Chondrocyte (in vitro differentiated cells): ENCODE data around the gene CTNNA1. TPM values are rescaled to one million over a fixed set of nuclear protein-coding genes. Genes with fewer than 3 reads are reported as not detected.
"Not testable (repeated sequence)": the region's sequence is repeated elsewhere in the genome, so short reads cannot be mapped to it uniquely, and the experiment has no call there.

Source experiments
- DNase-seq: peaks from one replicate; pipeline ENCODE4 v3.0.0; 2021; ENCODE audit warnings: mixed read lengths, low spot score
- H3K27ac Mint-ChIP-seq: one replicate; pipeline ENCODE4 v1.8.0; 2021; ENCODE audit warnings: mild to moderate bottlenecking, moderate library complexity, mixed read lengths; ENCODE audit not compliant: unreplicated experiment
- H3K27me3 Mint-ChIP-seq: 2 replicates; pipeline ENCODE4 v1.8.0; 2021; ENCODE audit warnings: low read depth, mixed read lengths
- H3K36me3 Mint-ChIP-seq: 2 replicates; pipeline ENCODE4 v1.8.0; 2021; ENCODE audit warnings: low read depth, mixed read lengths
- H3K4me1 Mint-ChIP-seq: 2 replicates; pipeline ENCODE4 v1.8.0; 2021; ENCODE audit warnings: low read depth, mild to moderate bottlenecking, mixed read lengths
- H3K4me3 Mint-ChIP-seq: one replicate; pipeline ENCODE4 v1.8.0; 2021; ENCODE audit warnings: mild to moderate bottlenecking, moderate library complexity, mixed read lengths; ENCODE audit not compliant: unreplicated experiment
- H3K9me3 Mint-ChIP-seq: 2 replicates; pipeline ENCODE4 v1.8.0; 2021; ENCODE audit warnings: low read depth, mixed read lengths
- CTCF ChIP-seq: fragments of 200-600 bp; sonication (generic); IDR thresholded peaks from 2 replicates; pipeline ENCODE4 v1.5.0; 2021; ENCODE audit warnings: antibody characterized with exemption, mild to moderate bottlenecking, moderate library complexity
- total RNA-seq: library from RNA; stranded (reverse); gene quantifications from 3 replicates; pipeline ENCODE4 v1.2.1, GENCODE V29; 2021

Gene CTNNA1
- total RNA-seq, 1 donor from 2014 or later: 397 TPM

GRCh38 chr5:138832218-138832617 is 79.0 kb downstream of the CTNNA1 start:
- no peak for TF ChIP-seq CTCF
- no peaks in the 10 kb centered on the region for H3K27me3 Mint-ChIP-seq
- H3K9me3 Mint-ChIP-seq: no peaks in the 10 kb centered on the region
- H3K4me3 Mint-ChIP-seq: no peak overlapping the region
- H3K36me3 Mint-ChIP-seq: peaks cover 21% of the 10 kb centered on the region
- H3K4me1 Mint-ChIP-seq: peaks cover 49% of the 10 kb centered on the region
- H3K27ac Mint-ChIP-seq: no peak overlapping the region
- DNase-seq: no peak

- H3K4me3 Mint-ChIP-seq: no peak overlapping the region
- DNase-seq: no peak
- H3K36me3 Mint-ChIP-seq: peaks cover 15% of the 10 kb centered on the region
- H3K9me3 Mint-ChIP-seq: no peaks in the 10 kb centered on the region
- no peak for TF ChIP-seq CTCF
- H3K27ac Mint-ChIP-seq: no peak overlapping the region
- H3K27me3 Mint-ChIP-seq: no peaks in the 10 kb centered on the region
- peaks cover 49% of the 10 kb centered on the region for H3K4me1 Mint-ChIP-seq
Observed at GRCh38 chr5:138833080-138833479, 79.9 kb downstream of the CTNNA1 start.

DNA sequence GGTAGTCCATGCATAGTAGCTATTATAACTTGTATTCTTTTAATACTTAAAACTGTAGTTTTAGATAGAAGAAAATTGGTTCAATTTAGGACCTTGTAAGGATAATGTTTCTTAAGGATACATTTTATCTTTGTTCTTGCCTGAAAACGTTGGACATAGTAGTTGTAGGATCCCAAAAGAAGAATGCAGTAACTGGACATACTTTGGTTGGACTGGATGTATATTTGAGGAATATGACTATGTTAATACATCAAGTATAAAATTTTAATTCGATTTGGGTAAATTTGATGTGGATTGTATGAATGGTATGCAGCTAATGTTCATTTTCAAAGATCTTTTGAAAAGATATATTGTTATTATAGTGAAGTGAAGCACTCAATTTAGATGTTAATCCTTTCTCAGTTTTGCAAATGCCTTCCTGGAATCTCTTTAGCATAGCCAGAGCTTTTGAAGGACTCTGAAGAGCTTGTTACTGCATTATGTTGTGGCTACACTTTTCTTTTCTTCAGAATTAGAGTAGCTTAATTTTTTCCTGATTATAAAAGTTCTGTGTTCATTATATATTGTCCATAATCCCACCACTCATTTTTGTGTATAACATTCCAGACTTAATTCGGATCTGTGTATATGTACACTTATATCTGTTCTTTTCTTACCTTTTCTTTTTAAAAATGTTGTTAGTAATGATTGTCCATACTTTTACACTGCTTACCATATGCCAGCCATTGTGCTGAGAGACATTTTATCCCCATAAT is 80.7 kb downstream of the CTNNA1 start:
- no peak for TF ChIP-seq CTCF
- no peak for DNase-seq
- Mint-ChIP-seq H3K27ac (no peak overlapping the region), H3K27me3 (no peaks in the 10 kb centered on the region), H3K4me1 (peaks cover 52% of the 10 kb centered on the region), H3K4me3 (no peak overlapping the region), H3K36me3 (peaks cover 9% of the 10 kb centered on the region), H3K9me3 (no peaks in the 10 kb centered on the region)

DNA sequence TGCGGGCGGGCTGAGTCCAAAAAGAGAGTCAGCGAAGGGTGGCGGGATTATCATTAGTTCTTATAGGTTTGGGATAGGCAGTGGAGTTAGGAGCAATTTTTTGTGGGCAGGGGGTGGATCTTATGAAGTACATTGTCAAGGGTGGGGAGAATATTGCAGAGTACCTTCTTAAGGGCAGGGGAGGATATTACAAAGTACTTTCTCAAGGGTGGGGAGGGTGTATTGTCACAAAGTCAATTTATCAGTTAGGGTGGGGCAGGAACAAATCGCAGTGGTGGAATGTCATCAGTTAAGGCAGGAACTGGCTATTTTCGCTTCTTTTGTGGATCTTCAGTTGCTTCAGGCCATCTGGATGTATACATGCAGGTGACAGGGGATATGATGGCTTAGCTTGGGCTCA is 81.6 kb downstream of the CTNNA1 start:
- H3K27me3 Mint-ChIP-seq, DNase-seq, H3K36me3 Mint-ChIP-seq, H3K9me3 Mint-ChIP-seq, H3K4me3 Mint-ChIP-seq: not testable (repeated sequence)
- Mint-ChIP-seq H3K27ac (peak overlapping the region; percentile 62), H3K4me1 (peaks cover 56% of the 10 kb centered on the region)

DNA sequence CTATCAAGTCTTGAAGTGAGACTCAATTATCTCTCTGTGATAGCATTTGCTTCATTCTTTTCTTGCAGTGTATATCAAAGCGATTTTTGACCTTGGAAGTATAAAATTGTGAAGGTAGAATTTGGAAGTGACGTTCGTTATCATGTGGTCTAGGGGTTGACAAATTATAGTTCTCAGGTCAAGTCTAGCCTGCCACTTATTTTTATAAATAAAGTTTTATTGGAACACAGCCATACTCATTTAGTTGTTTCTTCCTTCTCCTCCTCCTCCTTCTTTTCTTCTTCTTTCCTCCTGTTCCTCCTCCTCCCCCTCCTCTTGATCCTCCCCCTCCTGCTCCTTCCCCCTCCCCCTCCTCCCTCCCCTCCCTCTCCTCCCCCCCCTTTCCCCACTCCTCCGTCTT is 83.9 kb downstream of the CTNNA1 start:
- H3K27me3 Mint-ChIP-seq: no peaks in the 10 kb centered on the region
- H3K9me3 Mint-ChIP-seq: no peaks in the 10 kb centered on the region
- H3K4me3 Mint-ChIP-seq: no peak overlapping the region
- no peak for DNase-seq
- H3K4me1 Mint-ChIP-seq: peaks cover 50% of the 10 kb centered on the region
- TF ChIP-seq CTCF: no peak
- peak overlapping the region; percentile 79 for H3K27ac Mint-ChIP-seq
- peaks cover 2% of the 10 kb centered on the region for H3K36me3 Mint-ChIP-seq

- Mint-ChIP-seq H3K4me3 (no peak overlapping the region), H3K4me1 (peaks cover 53% of the 10 kb centered on the region), H3K27ac (no peak overlapping the region), H3K9me3 (no peaks in the 10 kb centered on the region), H3K36me3 (peaks cover 2% of the 10 kb centered on the region), H3K27me3 (no peaks in the 10 kb centered on the region)
- no peak for DNase-seq
- no peak for TF ChIP-seq CTCF
Observed at GRCh38 chr5:138840103-138840502, 86.9 kb downstream of the CTNNA1 start.
